ENCODE data around the gene PIN4.

PIN4 gene

DNA sequence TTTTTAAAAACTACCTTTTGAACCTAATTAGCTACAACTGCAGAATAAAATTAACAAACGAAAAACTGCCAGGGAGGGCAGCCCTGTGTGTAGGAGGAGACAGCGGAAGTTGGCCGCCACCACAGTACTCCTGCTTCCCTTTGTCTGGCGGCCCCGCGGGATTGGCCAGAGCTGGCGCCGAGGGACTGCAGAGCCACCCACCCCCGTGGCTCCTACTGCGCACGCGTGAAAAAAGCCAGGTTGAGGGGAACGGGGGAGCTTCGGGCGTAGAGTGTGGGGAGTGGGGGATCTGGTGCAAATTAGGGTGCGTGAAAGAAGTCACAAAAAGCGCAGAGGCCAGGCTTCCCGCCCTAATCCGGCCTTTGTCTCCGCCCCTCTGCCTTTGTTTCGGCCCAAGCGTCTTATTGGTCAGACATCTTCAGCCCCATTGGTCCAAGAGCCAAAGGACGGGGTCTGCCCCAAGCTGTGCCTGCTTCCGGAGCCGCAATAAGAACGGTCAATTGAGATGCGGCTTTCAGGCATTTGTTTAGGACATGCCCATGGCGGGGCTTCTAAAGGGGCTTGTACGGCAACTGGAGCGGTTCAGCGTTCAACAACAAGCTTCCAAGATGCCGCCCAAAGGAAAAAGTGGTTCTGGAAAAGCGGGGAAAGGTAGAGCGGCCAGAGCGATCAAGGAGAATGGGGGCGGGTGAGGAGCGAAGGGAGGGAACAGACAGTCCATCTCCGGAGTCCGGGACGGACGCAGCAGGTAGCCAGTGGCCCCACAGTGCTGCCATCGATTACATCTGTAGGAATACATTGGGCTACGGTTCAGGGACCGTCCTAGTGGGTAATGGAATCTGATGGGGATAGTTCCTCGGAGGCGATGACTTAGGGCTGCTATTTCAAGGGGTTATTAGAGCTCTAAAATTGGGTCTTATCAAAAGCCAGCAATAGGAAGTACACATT, at the start of gene PIN4:
PIN4 (plus strand) TSS at position 580 of the 948 bp plus-strand sequence; CDS start at position 609, 29 bp downstream.
- H3K36me3 ChIP-seq (ENCODE audit: control insufficient read depth, low read depth, low read length) = no peaks in the 10 kb centered on the region
- H3K9ac ChIP-seq (ENCODE audit: low read length) = peak within 1 kb of the TSS; percentile 68
- H3K4me1 ChIP-seq (ENCODE audit: control insufficient read depth, low read depth, low read length) = no peaks in the 10 kb centered on the region
- peak within 1 kb of the TSS; percentile 14 for H3K27ac ChIP-seq (ENCODE audit: low read length)
- H3K27me3 ChIP-seq (ENCODE audit: control insufficient read depth, insufficient read depth, low read length) = no peaks in the 10 kb centered on the region
- H3K4me3 ChIP-seq (ENCODE audit: low read length) = peak within 1 kb of the TSS; percentile 95
- H3K9me3 ChIP-seq (ENCODE audit: control insufficient read depth, low read depth, low read length) = peaks cover 5% of the 10 kb centered on the region

DNA sequence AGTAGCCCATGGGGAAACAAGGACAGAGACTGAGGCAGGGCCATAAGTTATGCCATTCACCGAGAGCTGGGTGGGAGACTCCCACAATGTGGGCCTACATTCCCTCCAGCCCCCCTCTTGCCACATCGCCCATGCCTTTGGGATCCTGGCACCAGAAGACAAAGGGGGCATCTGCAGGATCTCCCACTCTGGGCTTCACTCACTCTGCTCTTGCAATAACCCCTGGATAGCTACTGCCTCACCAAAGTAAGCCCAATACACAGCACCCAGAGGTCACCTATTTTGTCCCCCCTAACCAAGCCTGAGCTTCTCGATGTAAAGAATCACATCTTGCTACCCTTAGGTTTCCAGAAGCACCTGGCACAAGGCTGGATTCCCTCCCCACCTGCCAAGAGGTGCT, 49.1 kb upstream of the PIN4 start:
- Histone ChIP-seq H3K36me3 (ENCODE audit: control insufficient read depth, low read depth, low read length) (no peaks in the 10 kb centered on the region), H3K4me1 (ENCODE audit: control insufficient read depth, low read depth, low read length) (no peaks in the 10 kb centered on the region), H3K27me3 (ENCODE audit: control insufficient read depth, insufficient read depth, low read length) (peaks cover 55% of the 10 kb centered on the region), H3K4me3 (ENCODE audit: low read length) (peak overlapping the region; percentile 40), H3K27ac (ENCODE audit: low read length) (no peak overlapping the region), H3K9ac (ENCODE audit: low read length) (no peak overlapping the region), H3K9me3 (ENCODE audit: control insufficient read depth, low read depth, low read length) (peaks cover 8% of the 10 kb centered on the region)

DNA sequence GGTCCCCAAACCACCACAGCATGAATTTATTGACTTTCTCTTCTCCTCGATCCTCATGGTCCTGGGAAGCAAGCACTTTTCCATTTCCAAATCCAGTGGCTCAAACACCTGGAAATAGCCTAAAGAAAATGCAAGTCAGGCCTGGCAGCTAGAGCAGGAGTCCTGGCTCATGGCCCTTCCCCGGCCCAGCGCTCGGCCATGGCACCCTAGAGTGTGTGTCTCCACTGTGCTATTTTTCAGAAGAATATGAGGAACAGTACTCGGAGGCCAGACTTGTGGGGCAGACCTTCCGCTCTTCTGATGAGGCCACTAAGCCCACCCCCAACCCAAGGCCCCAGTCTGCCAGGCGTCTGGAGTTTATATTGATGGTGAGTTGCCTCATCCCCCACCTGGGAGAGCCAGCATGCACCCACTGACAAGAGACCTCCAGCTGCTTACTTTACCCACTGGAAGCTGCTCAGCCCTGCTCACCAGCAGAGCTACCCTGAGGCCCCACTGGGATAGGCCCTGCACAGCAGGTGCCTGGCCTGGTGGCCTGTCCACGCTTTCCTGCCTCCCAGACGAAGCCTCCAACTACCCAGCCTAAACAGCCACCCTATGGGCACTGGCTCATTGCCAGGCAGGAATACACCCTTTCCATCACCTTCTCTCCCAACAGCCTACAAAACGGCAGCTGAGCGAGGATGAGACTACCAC, 47.6 kb upstream of the PIN4 start:
- Histone ChIP-seq H3K9ac (ENCODE audit: low read length) (no peak overlapping the region), H3K4me1 (ENCODE audit: control insufficient read depth, low read depth, low read length) (no peaks in the 10 kb centered on the region), H3K4me3 (ENCODE audit: low read length) (no peak overlapping the region), H3K36me3 (ENCODE audit: control insufficient read depth, low read depth, low read length) (peaks cover 2% of the 10 kb centered on the region), H3K27ac (ENCODE audit: low read length) (no peak overlapping the region), H3K9me3 (ENCODE audit: control insufficient read depth, low read depth, low read length) (peaks cover 7% of the 10 kb centered on the region), H3K27me3 (ENCODE audit: control insufficient read depth, insufficient read depth, low read length) (peaks cover 44% of the 10 kb centered on the region)

DNA sequence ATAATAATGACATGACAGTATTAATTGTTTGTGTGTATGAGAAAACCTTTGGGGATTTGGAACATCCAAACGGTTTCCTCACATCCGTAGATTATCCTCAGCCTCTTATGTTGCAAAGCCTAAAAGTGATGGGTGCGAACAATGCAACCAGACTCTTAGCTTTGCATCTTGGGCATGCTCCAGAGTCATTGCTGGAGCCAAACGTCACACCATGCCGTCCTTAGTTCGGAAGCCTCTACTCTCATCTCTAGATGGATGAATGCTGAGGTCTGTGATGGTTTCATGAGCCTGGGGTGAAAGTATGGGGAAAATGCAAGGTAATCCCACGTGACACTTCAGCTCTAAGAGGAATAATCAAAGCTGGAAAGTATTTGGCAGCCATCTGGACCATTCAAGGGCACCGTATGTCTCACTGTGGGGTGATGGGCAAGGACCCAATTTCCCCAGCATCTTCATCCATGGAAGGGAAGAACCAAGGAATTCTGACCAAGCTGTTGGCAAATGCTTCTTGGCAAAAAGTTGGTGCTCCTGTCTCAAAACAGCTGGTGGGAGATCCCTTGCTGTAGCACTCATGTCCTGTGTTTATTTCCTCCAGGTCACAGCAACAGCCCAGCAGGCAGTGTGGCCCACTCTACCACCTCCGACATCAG, 43.6 kb upstream of the PIN4 start:
- Histone ChIP-seq H3K4me3 (ENCODE audit: low read length) (no peak overlapping the region), H3K36me3 (ENCODE audit: control insufficient read depth, low read depth, low read length) (peaks cover 8% of the 10 kb centered on the region), H3K9ac (ENCODE audit: low read length) (no peak overlapping the region), H3K9me3 (ENCODE audit: control insufficient read depth, low read depth, low read length) (peaks cover 19% of the 10 kb centered on the region), H3K4me1 (ENCODE audit: control insufficient read depth, low read depth, low read length) (no peaks in the 10 kb centered on the region), H3K27me3 (ENCODE audit: control insufficient read depth, insufficient read depth, low read length) (peaks cover 8% of the 10 kb centered on the region), H3K27ac (ENCODE audit: low read length) (no peak overlapping the region)

DNA sequence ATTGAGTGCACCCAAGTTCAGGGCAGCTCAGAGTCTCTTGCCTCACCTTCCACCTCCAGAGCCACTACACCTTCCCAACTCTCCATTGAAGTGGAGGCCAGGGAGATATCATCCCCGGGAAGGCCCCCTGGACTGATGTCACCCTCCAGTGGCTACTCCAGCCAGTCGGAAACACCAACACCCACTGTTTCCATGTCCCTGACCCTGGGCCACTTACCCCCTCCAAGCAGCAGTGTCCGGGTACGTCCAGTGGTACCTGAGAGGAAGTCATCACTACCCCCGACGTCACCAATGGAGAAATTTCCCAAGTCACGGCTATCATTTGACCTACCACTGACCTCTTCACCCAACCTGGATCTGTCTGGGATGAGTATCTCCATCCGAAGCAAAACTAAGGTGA, 42.0 kb upstream of the PIN4 start:
- Histone ChIP-seq H3K27me3 (ENCODE audit: control insufficient read depth, insufficient read depth, low read length) (no peaks in the 10 kb centered on the region), H3K36me3 (ENCODE audit: control insufficient read depth, low read depth, low read length) (peaks cover 15% of the 10 kb centered on the region), H3K4me1 (ENCODE audit: control insufficient read depth, low read depth, low read length) (no peaks in the 10 kb centered on the region), H3K9me3 (ENCODE audit: control insufficient read depth, low read depth, low read length) (peaks cover 20% of the 10 kb centered on the region), H3K4me3 (ENCODE audit: low read length) (no peak overlapping the region), H3K27ac (ENCODE audit: low read length) (no peak overlapping the region), H3K9ac (ENCODE audit: low read length) (no peak overlapping the region)

DNA sequence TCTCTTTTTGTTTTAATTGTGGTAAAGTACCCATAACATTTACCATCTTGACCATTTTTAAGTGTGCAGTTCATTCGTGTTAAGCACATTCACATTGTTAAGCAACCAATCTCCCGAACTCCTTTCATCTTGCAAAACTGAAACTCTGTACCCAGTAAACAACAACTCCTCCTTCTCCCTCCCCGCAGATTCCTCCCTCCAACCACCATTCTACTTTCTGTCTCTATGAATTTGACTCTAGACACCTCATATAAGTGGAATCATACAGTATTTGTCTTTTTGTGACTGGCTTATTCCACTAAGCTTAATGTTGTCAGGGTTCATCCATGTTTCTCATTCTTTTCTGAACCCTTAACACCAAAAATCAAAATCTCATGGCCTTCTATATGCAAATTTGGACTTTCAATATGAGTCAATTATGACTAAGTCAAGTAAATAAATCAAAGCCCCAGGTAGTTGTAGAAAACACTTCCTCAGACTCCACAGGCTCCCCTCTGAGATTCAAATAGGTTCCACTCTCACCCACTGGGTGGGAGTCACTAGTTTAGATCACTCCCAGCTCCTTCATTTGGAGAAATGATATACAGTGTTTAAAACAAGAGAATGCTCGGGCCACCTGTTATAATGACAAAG, 40.1 kb upstream of the PIN4 start:
- Histone ChIP-seq H3K27ac (ENCODE audit: low read length) (no peak overlapping the region), H3K9me3 (ENCODE audit: control insufficient read depth, low read depth, low read length) (peaks cover 24% of the 10 kb centered on the region), H3K36me3 (ENCODE audit: control insufficient read depth, low read depth, low read length) (peaks cover 15% of the 10 kb centered on the region), H3K9ac (ENCODE audit: low read length) (no peak overlapping the region), H3K27me3 (ENCODE audit: control insufficient read depth, insufficient read depth, low read length) (no peaks in the 10 kb centered on the region), H3K4me3 (ENCODE audit: low read length) (no peak overlapping the region), H3K4me1 (ENCODE audit: control insufficient read depth, low read depth, low read length) (no peaks in the 10 kb centered on the region)

DNA sequence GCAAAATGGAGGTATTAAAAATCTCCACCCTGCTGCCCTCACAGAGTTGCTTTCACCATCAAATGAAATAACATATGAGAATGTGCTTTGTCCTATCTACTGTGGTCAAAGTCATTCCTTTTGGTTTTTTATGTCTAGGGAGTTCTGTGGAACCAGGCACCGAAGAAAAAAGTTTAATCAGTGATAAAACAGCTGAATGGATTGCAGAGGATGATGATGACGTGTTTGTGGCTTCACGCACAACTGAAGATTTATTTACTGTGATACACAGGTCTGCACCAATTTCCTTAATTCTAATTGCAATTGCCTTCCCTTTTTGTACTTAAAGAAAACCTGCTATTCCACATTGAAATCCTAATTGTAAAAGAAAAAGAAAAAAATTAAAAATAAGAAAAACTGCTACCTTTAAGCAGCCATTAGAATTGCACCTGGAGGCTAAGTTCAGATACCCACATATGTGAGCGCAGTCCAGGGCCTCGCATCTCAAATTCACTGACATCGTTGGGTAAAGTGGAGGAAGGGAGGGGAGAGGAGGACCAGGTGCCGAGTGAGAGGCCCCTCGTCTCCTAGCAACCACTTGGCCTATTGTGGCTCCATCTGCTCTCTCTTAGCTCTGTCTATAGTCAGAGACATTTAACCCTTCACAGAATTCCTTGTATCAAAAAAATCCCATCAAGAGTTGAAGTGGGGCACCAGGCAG, 39.3 kb upstream of the PIN4 start:
- no peak overlapping the region for H3K4me3 ChIP-seq (ENCODE audit: low read length)
- H3K36me3 ChIP-seq (ENCODE audit: control insufficient read depth, low read depth, low read length) = peaks cover 15% of the 10 kb centered on the region
- H3K9ac ChIP-seq (ENCODE audit: low read length) = no peak overlapping the region
- no peak overlapping the region for H3K27ac ChIP-seq (ENCODE audit: low read length)
- peaks cover 24% of the 10 kb centered on the region for H3K9me3 ChIP-seq (ENCODE audit: control insufficient read depth, low read depth, low read length)
- no peaks in the 10 kb centered on the region for H3K4me1 ChIP-seq (ENCODE audit: control insufficient read depth, low read depth, low read length)
- H3K27me3 ChIP-seq (ENCODE audit: control insufficient read depth, insufficient read depth, low read length) = no peaks in the 10 kb centered on the region

DNA sequence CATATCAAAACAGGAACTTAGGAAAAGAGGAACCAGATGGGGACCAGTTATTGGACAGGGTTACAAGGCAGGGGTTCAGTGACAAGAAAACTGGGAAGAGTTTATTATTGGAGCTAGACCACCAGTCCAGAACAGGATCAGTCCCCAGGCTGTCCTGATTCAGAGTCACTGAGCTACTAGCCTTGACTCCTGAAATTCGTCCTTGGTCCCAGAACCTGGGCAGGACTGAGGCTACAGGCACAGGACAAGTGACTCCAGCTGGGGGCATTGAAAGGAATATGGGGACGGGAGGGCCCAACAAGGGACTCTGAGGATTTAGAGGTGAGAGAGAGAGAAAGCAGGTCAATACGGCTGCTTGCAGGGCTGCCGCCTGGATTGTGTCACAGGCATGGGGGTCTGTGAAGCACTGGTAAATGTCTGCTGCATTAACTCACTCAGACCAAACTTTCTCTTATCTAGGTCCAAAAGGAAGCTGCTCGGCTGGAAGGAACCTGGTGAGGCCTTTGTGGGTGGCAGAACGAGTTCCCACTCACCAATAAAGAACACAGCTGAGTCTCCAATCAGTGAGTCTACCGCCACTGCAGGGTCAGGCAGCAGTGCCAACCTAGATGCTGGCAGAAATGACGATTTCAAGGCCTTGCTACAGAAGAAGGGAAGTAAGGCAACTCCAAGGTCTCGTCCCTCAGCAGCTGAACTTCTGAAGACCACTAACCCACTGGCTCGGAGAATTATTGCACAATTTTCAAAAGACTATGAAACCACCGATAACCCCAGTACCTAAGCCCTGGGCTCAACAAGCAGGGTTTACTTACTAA, 38.6 kb upstream of the PIN4 start:
- Histone ChIP-seq H3K36me3 (ENCODE audit: control insufficient read depth, low read depth, low read length) (peaks cover 15% of the 10 kb centered on the region), H3K9ac (ENCODE audit: low read length) (no peak overlapping the region), H3K4me3 (ENCODE audit: low read length) (no peak overlapping the region), H3K27me3 (ENCODE audit: control insufficient read depth, insufficient read depth, low read length) (no peaks in the 10 kb centered on the region), H3K27ac (ENCODE audit: low read length) (no peak overlapping the region), H3K9me3 (ENCODE audit: control insufficient read depth, low read depth, low read length) (peaks cover 24% of the 10 kb centered on the region), H3K4me1 (ENCODE audit: control insufficient read depth, low read depth, low read length) (no peaks in the 10 kb centered on the region)

DNA sequence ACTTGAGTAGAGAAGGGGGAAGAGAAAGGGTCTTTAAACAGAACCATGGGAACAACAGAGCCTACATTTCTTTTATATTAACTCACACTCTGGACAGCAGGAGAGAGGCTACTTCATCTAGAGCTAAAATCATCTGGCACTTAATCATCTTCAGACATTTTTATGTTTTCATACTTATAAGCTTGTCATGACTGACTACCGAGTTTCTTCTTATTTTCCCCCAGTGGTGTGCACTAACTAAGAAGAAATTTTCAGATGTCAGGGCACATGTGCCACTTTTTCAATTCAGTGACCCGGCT, 38.0 kb upstream of the PIN4 start:
- Histone ChIP-seq H3K36me3 (ENCODE audit: control insufficient read depth, low read depth, low read length) (peaks cover 13% of the 10 kb centered on the region), H3K27me3 (ENCODE audit: control insufficient read depth, insufficient read depth, low read length) (no peaks in the 10 kb centered on the region), H3K9ac (ENCODE audit: low read length) (no peak overlapping the region), H3K27ac (ENCODE audit: low read length) (no peak overlapping the region), H3K4me3 (ENCODE audit: low read length) (no peak overlapping the region), H3K4me1 (ENCODE audit: control insufficient read depth, low read depth, low read length) (no peaks in the 10 kb centered on the region), H3K9me3 (ENCODE audit: control insufficient read depth, low read depth, low read length) (peaks cover 24% of the 10 kb centered on the region)

DNA sequence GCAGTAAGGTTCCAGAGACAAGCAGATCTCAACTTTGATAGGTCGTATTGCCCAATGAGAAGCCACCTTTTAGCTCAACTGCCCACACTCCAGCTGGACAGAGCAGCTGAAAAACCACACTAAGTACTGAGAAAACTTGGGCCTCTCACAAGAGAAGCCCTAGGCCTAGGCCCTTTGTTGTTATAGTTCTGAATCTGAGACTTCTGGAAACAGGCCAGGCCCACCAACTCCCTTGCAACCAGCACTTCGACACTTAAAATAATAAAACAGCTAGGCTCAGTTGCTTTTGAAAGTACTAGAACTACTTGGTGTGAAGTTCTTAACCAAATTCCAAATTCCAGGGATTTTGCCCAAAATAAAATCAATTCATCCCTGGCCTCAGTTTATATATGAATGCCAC, 36.4 kb upstream of the PIN4 start:
- H3K4me1 ChIP-seq (ENCODE audit: control insufficient read depth, low read depth, low read length) = no peaks in the 10 kb centered on the region
- no peak overlapping the region for H3K9ac ChIP-seq (ENCODE audit: low read length)
- H3K27me3 ChIP-seq (ENCODE audit: control insufficient read depth, insufficient read depth, low read length) = no peaks in the 10 kb centered on the region
- H3K4me3 ChIP-seq (ENCODE audit: low read length) = no peak overlapping the region
- peaks cover 18% of the 10 kb centered on the region for H3K9me3 ChIP-seq (ENCODE audit: control insufficient read depth, low read depth, low read length)
- H3K27ac ChIP-seq (ENCODE audit: low read length) = no peak overlapping the region
- peaks cover 8% of the 10 kb centered on the region for H3K36me3 ChIP-seq (ENCODE audit: control insufficient read depth, low read depth, low read length)

Data from iPS-18a (cell line).